Measurements from ENCODE around the gene SMCO2. TPM values are rescaled to one million over a fixed set of nuclear protein-coding genes. Genes with fewer than 3 reads are reported as not detected.

The SMCO2 gene
- total and polyA plus RNA-seq, 9 of the 15 experiments (the other 6 are each of a cell fraction or from before 2014, with no cell fraction given), result not detected

- H3K9me3 ChIP-seq (replicated peaks; ENCODE audit: control insufficient read depth, insufficient read depth, low read depth, low read length), result no peaks in the 10 kb centered on the region
- H3K4me1 ChIP-seq (replicated peaks in 1 of 2; ENCODE audit: control insufficient read depth in 2 of 2, insufficient read depth in 2 of 2, low read length in 2 of 2), result peaks cover 3 to 5% of the 10 kb centered on the region in 2 experiments; a peak in 3 of 5 replicates
- TF ChIP-seq CEBPB (tag; IDR thresholded peaks at IDR 0.05) (peak; percentile 82), NFRKB (IDR thresholded peaks at IDR 0.05; ENCODE audit: low read depth) (no peak), CBFA2T3 (IDR thresholded peaks at IDR 0.05) (no peak), CEBPG (CRISPR knock-in tag; IDR thresholded peaks at IDR 0.05) (no peak), CEBPG (tag; conservative IDR thresholded peaks at IDR 0.05 in 1 of 2, IDR thresholded peaks at IDR 0.05 in 1 of 2) (peak; percentile 65 to 94), NELFE (IDR thresholded peaks at IDR 0.05; ENCODE audit: insufficient read depth, insufficient read length) (no peak)
- BruUV-seq (replicated peaks), result no TSS peak
- no peak overlapping the region for H3K4me2 ChIP-seq (ENCODE audit: insufficient read depth, low read length)
- no peak overlapping the region for H2AFZ ChIP-seq (ENCODE audit: low read depth, low read length)
- no peaks in the 10 kb centered on the region for H3K79me2 ChIP-seq (ENCODE audit: control insufficient read depth, insufficient read depth, low read length)
- CTCF ChIA-PET (ENCODE audit: low intra/inter-chr PET ratio), result no interaction called here
- 0% methylated on average over 9 of the region's 9 CpGs for WGBS (ENCODE audit: insufficient coverage, low coverage, missing lambda C conversion rate)
- intact Hi-C loops (cut with micrococcal nuclease) (no loop called here), in situ Hi-C loops (cut with MboI) (no loop called here)
- H3K4me3 ChIP-seq, result no peak overlapping the region
- FAIRE-seq, result no peak
- no peaks in the 10 kb centered on the region for H3K9me1 ChIP-seq (ENCODE audit: control insufficient read depth, insufficient read depth, low read length)
- H3K27ac ChIP-seq (ENCODE audit: extremely low read depth, low read depth, low read length), result no peak overlapping the region
- peaks cover 10 to 20% of the 10 kb centered on the region in 2 experiments; a peak in 4 of 5 replicates for H3K27me3 ChIP-seq (ENCODE audit: control insufficient read depth in 2 of 2, insufficient read depth in 2 of 2, low read length in 2 of 2)
- no peak overlapping the region for H3K9ac ChIP-seq (ENCODE audit: insufficient read depth in 1 of 2, low read depth in 2 of 2, low read length in 2 of 2)
- POLR2A ChIA-PET, result no interaction called here
- no peaks in the 10 kb centered on the region for H4K20me1 ChIP-seq (replicated peaks; ENCODE audit: control insufficient read depth, insufficient read depth, low read length)
- DNase-seq (ENCODE audit: extremely low read depth in 1 of 4, low spot score in 3 of 4), result no peak
- ATAC-seq, result no peak
- H3K36me3 ChIP-seq (ENCODE audit: control insufficient read depth, insufficient read depth, low read length), result no peaks in the 10 kb centered on the region
Measured at GRCh38 chr12:27527512-27527911, 81.0 kb downstream of the SMCO2 start.

GRCh38 chr12:27528788-27529187 lies 82.3 kb downstream of the SMCO2 start:
- ChIA-PET CTCF (ENCODE audit: low intra/inter-chr PET ratio) (no interaction called here), POLR2A (no interaction called here)
- Histone ChIP-seq H3K36me3 (ENCODE audit: control insufficient read depth, insufficient read depth, low read length) (no peaks in the 10 kb centered on the region), H3K9me3 (replicated peaks; ENCODE audit: control insufficient read depth, insufficient read depth, low read depth, low read length) (no peaks in the 10 kb centered on the region), H2AFZ (ENCODE audit: low read depth, low read length) (no peak overlapping the region), H3K27ac (ENCODE audit: extremely low read depth, low read depth, low read length) (no peak overlapping the region), H3K9me1 (ENCODE audit: control insufficient read depth, insufficient read depth, low read length) (no peaks in the 10 kb centered on the region), H3K27me3 (ENCODE audit: control insufficient read depth in 2 of 2, insufficient read depth in 2 of 2, low read length in 2 of 2) (peaks cover 10 to 20% of the 10 kb centered on the region in 2 experiments; a peak in 4 of 5 replicates), H3K4me2 (ENCODE audit: insufficient read depth, low read length) (no peak overlapping the region), H3K79me2 (ENCODE audit: control insufficient read depth, insufficient read depth, low read length) (no peaks in the 10 kb centered on the region), H3K4me1 (replicated peaks in 1 of 2; ENCODE audit: control insufficient read depth in 2 of 2, insufficient read depth in 2 of 2, low read length in 2 of 2) (peaks cover 0 to 5% of the 10 kb centered on the region in 2 experiments; a peak in 2 of 5 replicates), H3K9ac (ENCODE audit: insufficient read depth in 1 of 2, low read depth in 2 of 2, low read length in 2 of 2) (no peak overlapping the region), H4K20me1 (replicated peaks; ENCODE audit: control insufficient read depth, insufficient read depth, low read length) (no peaks in the 10 kb centered on the region), H3K4me3 (no peak overlapping the region)
- 0% methylated on average over 3 of the region's 3 CpGs for WGBS (ENCODE audit: insufficient coverage, low coverage, missing lambda C conversion rate)
- intact Hi-C loops (cut with micrococcal nuclease), result no loop called here
- DNase-seq (ENCODE audit: extremely low read depth in 1 of 4, low spot score in 3 of 4) (no peak), FAIRE-seq (no peak), ATAC-seq (no peak)
- BruUV-seq (replicated peaks), result no TSS peak
- no peak for TF ChIP-seq ZNF232 (CRISPR knock-in tag; IDR thresholded peaks at IDR 0.05)
- TF ChIP-seq NELFE (IDR thresholded peaks at IDR 0.05; ENCODE audit: insufficient read depth, insufficient read length), result no peak
- no peak for TF ChIP-seq KAT7 (CRISPR knock-in tag; IDR thresholded peaks at IDR 0.05; ENCODE audit: borderline replicate concordance)
- in situ Hi-C loops (cut with MboI), result no loop called here

Data from K562 (cell line).